ENCODE results near the gene TUBA3D.
"Not testable (repeated sequence)": the region's sequence is repeated elsewhere in the genome, so short reads cannot be mapped to it uniquely, and the experiment has no call there.

TUBA3D gene

DNA sequence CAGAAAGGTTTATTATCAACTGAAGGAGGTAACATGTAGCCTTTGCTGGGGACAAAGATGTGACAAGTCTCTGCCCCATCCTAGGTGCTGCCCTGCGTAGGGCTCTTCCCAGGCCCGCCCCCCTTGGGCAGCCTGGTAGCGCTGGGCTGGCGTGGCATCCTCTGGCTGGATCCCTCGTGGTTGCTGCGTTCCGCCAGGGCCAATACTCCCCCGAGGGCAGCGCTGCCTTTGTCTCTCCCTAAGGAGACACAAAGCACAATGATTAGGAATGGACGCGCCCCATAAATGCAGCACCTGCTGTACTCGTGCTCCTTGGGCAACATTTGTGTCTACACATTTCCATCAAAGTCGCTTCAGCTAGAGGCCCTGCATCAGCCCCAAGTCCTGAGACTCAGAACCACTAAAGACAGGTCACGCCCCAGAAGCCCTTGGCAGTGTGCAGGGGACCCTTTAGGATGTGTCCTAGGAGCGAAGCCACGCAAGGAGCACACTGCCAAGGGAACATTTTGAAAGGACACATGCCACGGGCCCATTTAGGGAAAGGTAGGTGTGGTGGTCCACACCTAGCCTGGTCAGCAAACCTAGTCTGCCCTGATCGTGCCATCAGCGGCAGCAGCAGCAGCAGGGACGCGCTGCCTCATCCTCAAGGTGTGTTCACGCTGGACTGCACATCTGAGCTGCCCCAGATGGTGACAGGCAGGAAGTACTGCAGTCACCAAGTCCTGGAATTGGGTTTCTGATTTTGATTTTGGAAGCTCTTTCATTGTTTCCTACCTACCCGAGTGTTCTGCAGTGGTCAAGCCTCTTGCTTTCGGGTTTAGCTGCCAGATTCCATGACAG is 8.3 kb downstream of the TUBA3D start:
- DNase-seq, result not testable (repeated sequence)

DNA sequence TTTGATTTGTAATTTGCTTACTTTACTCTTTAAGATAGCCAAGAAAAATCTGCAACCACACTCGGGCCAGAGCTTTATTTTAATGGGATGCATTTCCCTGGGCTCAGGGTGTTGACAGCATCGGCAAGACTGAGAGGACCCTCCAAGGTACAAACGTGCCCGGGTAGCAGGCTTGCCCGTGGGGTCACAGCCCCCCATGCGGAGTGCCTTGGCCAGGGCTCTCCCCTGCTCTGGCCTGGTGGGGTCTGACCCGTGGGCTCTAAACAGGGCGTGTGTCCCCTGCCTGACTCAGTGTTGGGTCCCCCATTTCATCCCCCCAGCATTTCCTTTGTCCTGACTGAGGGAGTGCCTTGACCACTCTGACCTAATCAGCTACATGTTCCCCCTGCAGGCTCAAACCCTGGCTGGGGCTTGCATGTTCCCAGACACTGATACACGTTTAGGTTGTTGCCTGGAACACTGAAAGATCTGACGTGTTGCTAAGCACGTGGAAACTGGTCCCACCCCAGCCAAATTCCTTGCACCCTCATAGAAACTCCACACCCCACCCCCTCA is 9.1 kb downstream of the TUBA3D start:
- DNase-seq, result not testable (repeated sequence)

DNA sequence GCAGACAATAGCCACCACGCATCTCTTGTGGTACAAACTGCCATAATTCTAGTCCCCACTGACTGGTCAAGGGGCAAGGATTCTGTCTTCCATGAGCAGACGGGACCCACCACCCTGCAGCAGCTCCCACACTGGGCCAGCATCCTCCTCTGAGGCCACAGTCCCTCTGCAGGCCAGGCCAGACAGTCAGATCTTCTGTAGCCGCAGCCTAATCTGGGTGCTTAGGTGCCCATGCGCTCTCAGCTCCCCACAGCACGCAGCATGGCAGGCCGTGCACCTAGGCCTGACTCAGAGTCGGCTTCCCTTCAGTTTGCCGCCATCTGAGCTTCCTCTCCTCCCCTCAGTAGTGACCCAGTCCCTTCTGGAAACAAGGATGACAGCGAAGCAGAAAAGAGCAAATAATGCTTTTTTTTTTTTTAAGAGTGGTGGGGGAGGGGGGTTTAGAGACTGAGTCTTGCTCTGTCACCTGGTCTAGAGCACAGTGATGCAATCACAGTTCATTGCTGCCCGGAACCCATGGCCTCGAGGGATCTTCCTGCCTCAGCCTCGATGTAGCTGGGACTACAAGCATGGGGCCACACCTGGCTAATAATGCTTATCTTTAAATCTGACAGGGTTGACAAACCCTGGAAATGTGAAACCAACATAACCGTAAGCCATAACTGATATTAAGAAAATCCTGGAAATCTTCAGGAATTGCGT is 10.4 kb downstream of the TUBA3D start:
- DNase-seq, result not testable (repeated sequence)

DNA sequence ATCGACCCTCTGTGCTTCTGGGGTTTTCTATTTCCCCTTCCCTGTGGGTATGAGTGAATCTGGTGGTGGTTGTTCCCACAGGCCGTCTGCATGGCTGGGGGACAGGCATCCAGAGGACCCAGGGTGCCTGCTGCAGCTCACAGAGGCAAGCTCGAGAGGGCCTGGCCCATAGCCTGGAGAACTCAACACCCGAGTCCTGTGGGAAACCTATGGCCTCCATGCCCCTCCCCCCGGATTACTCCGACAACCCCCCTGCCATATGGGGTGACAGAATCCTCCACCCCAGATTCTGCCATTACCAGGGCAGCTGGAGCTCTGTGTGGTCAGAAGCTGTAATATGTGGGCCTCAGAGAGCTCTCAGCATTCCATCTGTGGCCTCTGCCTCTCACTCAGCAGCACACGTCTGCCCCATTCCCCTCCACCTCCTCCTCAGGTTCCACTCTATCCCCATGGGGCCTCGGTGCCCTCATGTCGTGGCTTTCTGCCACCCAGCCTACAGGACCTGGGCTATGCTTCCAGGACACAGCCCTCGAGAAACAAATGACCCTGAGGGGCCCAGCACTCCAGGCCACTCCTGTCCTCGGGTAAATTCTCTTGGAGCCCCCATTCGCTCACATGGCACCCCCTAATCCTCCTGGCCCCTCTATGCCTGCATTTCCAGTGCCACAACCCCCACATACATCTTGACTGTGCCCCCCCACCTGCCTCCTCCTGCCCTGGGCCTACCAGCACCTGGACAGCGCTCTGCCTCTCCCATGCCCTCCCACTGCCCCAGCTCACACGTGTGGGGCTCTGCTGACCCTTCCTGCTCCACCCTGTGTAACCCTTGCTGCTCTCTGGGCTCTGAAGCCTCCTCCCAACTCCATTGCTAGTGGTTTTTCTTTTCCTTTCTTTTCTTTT is 12.6 kb downstream of the TUBA3D start:
- no peak for DNase-seq

GRCh38 chr2:131490616-131491468 is 14.9 kb downstream of the TUBA3D start:
- peak; percentile 28 for DNase-seq

GRCh38 chr2:131491469-131491836 is 15.5 kb downstream of the TUBA3D start:
- DNase-seq, result not testable (repeated sequence)

- DNase-seq, result not testable (repeated sequence)
Observed at GRCh38 chr2:131492015-131492417, 16.1 kb downstream of the TUBA3D start, which contains the start of gene MZT2A. MZT2A (minus strand) TSS chr2:131492397; CDS start chr2:131492376, 21 bp downstream.

DNA sequence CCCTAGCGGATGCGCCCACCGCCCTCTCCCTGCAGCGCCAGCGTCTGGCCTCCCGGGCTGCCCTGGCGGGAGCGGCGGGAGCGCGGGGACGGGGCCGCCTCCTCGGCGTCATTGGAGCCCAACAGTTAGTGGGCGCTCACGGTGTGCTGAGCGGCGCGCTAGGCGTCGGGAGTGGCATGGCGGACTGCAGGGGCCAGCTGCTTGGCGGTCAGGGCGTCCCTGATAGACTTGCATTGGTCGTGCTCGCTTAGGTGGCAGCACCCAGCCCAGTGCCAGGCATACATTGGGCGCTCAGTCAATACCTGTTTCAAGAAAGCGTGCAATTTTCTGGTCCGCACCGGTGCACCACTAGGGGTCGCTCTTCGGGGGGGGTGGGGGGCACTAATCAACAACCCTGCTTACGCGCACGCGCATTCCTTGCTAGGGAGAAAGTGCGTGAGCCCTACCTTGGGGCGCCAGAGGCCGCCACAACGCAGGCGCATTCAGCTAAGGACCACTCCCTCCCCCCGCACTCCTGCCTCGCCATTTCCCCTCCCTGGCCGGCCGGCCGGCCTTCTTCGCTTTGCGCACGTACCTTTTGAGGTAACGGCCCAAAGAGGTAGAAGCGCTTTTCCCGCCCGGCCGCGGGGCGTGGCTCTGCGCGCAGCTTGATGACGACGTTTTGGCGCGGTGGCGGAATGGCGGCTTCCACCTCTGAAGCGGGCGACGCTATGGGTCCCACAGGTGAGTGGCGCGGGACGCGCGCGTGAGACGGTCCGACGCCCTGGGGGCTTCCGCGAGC is 16.7 kb downstream of the TUBA3D start:
- peak; percentile 92 for DNase-seq

DNA sequence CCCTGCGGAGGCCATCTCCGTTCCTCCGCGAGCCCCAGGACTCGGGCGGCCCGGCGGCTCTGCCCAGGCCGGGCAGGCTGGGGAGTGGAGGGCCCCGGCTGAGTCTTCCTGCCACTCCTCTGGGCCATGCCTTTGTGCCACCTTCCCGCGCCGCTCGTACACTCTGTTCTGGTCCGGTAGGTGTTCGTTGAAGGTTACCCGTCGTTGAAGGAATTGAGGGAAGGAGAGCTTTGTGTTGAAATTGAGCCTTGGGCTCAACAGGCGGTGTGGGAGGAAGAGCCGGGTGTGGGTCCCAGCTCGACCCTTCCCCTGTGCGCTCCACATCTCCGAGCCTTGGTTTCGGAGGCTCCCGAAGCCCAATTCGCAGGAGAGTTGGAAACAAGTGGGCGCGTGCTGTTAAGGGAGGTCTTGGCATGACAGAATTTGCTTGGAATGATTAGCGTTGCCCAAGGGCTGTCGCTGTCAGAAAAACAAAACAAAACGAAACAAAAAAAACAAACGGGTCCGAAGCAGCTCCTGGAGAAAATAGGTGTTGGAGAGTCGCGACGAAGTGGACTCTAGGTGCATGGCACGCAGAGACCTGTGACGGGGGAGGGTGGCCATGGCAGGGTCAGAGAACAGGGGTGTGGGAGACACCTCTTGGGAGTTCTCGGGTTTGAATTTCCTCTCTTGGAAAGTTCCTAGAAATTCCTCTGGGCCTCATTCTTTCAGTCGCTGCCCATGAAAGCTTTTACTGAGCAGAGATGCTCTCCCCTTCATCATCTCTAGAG is 17.5 kb downstream of the TUBA3D start:
- no peak for DNase-seq

DNA sequence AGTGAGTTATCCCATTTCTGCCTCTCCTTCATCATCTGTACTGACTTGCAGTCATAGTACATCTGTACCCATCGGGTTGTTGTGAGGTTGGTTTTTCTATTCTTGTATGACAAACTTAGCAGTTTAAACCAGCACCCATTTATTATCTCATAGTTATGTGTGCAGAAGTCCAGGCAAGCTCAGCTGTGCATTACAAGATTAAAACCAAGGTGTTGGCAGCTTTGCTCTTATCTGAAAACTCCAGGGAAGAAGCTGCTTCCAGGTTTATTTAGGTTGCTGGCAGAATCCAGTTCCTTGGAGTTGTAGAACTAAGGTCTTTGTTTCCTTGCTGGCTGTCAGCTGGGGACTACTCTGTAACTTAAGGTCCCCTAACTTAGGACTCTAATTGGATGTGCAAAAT is 19.6 kb downstream of the TUBA3D start:
- not testable (repeated sequence) for DNase-seq

DNA sequence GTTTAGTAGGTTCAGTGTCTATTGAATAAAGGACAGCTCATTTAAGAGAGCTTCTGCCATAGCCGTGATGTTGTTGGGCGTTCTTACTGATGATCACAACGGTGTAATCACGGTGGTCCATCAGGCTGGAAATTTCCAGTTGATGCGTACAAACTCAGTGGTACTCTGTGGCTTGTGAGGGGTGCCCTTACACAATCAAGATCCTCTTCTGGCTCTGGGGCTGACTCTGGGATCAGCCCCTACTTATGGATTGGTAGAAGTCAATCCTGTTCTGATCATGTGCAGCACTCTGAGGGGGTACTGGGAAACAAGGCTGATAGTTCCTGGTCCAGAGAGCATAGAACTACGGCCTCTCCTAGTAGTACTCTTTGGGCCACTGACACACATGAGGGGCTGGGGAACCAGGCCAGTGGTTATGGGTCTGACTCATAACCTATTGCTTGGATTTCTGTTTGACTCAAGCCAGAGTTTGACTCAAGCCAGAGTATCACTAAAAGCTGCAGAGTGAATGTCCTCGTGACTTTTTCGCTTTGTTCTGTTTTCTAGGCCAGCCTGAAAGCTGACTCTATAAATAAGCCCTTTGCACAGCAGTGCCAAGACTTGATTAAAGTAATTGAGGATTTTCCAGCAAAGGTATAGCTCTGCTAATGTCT is 22.5 kb downstream of the TUBA3D start:
- not testable (repeated sequence) for DNase-seq

GRCh38 chr2:131503587-131503986 is 27.7 kb downstream of the TUBA3D start:
- DNase-seq, result not testable (repeated sequence)

GRCh38 chr2:131504082-131504750 is 28.3 kb downstream of the TUBA3D start:
- not testable (repeated sequence) for DNase-seq

DNA sequence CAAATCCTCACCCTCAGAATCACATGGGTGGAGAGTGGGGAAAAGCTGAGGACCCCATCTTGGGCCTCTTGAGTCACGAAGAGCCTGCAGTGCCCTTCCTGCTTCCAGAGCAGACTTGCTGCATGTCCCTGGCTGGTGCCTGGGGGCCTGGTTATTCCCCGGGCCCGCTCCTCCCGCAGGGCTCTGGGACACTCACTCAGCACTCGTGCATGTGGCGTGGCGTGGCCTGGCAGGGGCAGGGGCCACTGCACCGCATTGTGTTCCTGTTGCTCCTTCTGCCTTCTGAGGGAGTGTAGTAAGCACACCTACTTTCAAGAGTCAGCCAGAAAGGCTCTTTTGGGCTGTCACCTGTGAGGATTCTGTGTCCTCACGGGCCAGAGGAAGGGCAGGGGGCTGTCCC is 33.7 kb downstream of the TUBA3D start:
- DNase-seq, result no peak

DNA sequence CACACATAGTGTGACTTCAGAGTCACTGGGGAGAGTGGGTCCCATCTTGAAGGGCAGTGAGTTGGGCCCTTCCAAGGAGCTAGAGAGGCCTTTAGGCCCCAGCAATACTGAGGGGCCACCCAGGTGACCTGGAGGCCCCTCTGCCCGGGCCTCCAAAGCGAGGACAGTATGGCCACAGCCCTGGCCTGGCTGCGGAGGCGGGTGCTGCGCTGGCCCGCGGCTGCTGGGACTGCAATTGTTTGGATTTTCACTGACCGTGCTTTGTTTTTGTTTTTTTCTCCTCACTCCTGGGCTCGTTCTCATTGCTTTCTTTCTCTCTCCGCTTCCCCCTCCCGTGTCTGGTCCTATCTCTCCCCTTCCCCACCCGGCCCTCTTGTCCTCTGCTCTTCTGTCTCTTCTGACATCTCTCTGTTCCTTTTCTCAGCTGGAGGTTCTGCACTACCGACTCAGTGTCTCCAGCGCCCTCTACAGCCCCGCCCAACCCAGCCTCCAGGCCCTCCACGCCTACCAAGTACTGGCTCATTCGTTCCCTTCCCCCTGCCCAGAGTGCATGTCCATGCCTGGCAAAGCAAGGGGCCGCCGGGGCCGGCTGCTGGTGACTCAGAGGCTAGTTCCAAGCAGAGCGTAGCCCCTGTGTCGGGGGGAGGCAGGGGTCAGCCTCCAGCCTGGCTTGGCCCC is 35.5 kb downstream of the TUBA3D start:
- DNase-seq, result not testable (repeated sequence)

DNA sequence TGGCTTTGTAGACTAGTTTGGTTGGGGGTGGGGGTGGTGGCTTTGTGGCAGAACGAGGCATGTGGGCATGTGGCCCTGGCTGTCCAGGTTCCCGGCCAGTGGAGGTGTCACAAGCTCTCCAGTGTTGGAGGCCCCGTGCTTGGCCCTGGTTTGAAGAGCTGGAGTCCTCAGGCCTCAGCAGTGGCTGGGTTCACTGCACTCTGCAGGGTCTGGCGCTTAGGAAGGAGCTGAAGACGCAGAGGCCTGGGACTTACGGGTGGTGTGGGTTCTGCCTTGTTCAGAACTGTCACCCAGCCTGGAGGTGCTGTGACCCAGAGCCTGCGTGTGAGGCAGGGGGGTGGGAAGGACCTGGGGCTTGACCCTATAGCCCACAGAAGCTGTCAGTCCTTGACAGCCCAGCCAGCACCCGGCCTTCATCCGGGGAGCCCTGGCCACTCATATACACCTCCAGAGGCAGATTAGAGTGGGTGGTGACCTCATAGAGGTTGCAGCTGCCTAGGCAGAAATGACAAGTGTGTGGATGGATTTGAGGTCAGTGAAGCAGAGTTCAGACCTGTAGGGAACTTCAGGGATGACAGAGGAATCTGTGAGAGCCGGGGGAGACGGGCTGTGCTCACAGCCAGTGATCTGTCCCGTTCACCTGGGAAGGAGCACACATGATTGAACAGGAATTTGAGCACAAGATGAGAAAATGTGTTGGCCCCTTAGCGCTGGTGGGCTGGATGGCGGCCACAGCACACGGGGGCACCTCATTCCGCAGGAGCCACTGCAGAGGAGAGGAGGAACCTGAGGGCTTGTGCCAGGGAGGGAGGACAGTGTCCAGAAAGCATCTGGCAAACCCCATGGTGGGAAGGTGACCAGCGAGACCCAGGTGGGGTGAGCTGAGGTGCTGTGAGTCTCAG is 36.3 kb downstream of the TUBA3D start:
- not testable (repeated sequence) for DNase-seq

All from central memory CD4-positive, alpha-beta T cell (primary cell).